Adrenal gland (tissue), 5 donors: ENCODE measurements around the gene FOXN1.

ENCODE experiments used
- POLR2A ChIP-seq, 2 donors: fragments of 450-650 bp; IDR thresholded peaks; one replicate each; pipeline ENCODE4 v1.6.1; 2017; ENCODE audit warnings: antibody characterized with exemption in 2 of 2, mild to moderate bottlenecking in 2 of 2, moderate library complexity in 1 of 2
- TF ChIP-seq, protein P1 (sequence below), 6 experiments: fragments of 450-650 bp in 4 of 6; fragments of 200-600 bp in 2 of 6; sonication (generic) in 1 of 6; IDR thresholded peaks; 1 replicate in 5 of 6; 2 replicates in 1 of 6; pipeline versions ENCODE4 v1.5.1 to v1.8.0; 2016 to 2021; ENCODE audit warnings: antibody characterized with exemption in 6 of 6, mild to moderate bottlenecking in 2 of 6, moderate library complexity in 1 of 6
- donor health status: DM: no; HTN: no; CAD: no.

DNA sequence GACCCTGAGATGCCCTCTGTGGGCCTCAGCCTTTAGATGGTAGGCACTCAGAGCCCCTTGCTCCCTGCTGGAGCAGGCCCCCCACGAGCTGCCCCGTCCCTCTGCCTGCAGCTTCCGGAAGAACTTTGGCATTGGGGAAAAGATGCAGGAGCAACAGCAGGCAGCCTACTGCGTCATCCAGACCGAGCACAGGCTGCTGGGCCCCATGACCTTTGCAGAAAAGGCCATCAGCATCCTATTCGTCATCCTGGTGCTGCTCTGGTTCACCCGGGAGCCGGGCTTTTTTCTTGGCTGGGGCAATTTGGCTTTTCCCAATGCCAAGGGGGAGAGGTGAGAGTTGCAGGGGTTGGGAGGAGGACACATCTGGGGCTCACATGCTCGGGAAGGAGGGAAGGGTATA is 12.7 kb upstream of the FOXN1 start:
- TF ChIP-seq, protein P1, sequence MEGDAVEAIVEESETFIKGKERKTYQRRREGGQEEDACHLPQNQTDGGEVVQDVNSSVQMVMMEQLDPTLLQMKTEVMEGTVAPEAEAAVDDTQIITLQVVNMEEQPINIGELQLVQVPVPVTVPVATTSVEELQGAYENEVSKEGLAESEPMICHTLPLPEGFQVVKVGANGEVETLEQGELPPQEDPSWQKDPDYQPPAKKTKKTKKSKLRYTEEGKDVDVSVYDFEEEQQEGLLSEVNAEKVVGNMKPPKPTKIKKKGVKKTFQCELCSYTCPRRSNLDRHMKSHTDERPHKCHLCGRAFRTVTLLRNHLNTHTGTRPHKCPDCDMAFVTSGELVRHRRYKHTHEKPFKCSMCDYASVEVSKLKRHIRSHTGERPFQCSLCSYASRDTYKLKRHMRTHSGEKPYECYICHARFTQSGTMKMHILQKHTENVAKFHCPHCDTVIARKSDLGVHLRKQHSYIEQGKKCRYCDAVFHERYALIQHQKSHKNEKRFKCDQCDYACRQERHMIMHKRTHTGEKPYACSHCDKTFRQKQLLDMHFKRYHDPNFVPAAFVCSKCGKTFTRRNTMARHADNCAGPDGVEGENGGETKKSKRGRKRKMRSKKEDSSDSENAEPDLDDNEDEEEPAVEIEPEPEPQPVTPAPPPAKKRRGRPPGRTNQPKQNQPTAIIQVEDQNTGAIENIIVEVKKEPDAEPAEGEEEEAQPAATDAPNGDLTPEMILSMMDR (IDR thresholded peaks at IDR 0.05), result no peak
- no peak for TF ChIP-seq POLR2A (IDR thresholded peaks at IDR 0.05)
